HEK293T (cell line): ENCODE measurements around the gene XPR1.

Experiments used
- BHLHE40 ChIP-seq: fragments of 450-650 bp; IDR thresholded peaks from 2 replicates; pipeline ENCODE4 v1.6.1; 2016; ENCODE audit warnings: mild to moderate bottlenecking, moderate library complexity, borderline replicate concordance
- HDGF ChIP-seq: fragments of 450-650 bp; IDR thresholded peaks from 2 replicates; pipeline ENCODE4 v1.6.1; 2017; ENCODE audit warnings: antibody characterized with exemption, borderline replicate concordance
- NFRKB ChIP-seq: fragments of 450-650 bp; IDR thresholded peaks from 2 replicates; pipeline ENCODE4 v1.6.1; 2016; ENCODE audit warnings: mild to moderate bottlenecking, moderate library complexity
- PKNOX1 ChIP-seq: fragments of 450-650 bp; IDR thresholded peaks from 2 replicates; pipeline ENCODE4 v1.6.1; 2016
- SP1 ChIP-seq: fragments of 450-650 bp; IDR thresholded peaks from 2 replicates; pipeline ENCODE4 v1.6.1; 2017
- SUZ12 ChIP-seq: fragments of 450-650 bp; IDR thresholded peaks from 2 replicates; pipeline ENCODE4 v1.6.1; 2016; ENCODE audit warnings: mild to moderate bottlenecking

GRCh38 chr1:180695282-180695681, 63.5 kb downstream of the XPR1 start:
- TF ChIP-seq NFRKB (no peak), SP1 (no peak), PKNOX1 (no peak), SUZ12 (no peak), BHLHE40 (no peak), HDGF (no peak)
